ENCODE measurements around the gene FAM210A. TPM values are rescaled to one million over a fixed set of nuclear protein-coding genes. Genes with fewer than 3 reads are reported as not detected.
A peak's percentile ranks its signal among the peaks of the same experiment; 100 is the strongest.

Gene FAM210A
- total RNA-seq, 2 experiments from 2014 or later = 51.9 to 58.1 TPM

GRCh38 chr18:13642440-13642827 is 83.9 kb downstream of the FAM210A start:
- Mint-ChIP-seq H3K4me3 (no peak overlapping the region), H3K36me3 (peaks cover 10% of the 10 kb centered on the region), H3K4me1 (no peaks in the 10 kb centered on the region), H3K9me3 (peaks cover 1% of the 10 kb centered on the region), H3K27ac (no peak overlapping the region), H3K27me3 (no peaks in the 10 kb centered on the region)
- no peak for DNase-seq

- no peak overlapping the region for H3K4me3 Mint-ChIP-seq
- no peaks in the 10 kb centered on the region for H3K4me1 Mint-ChIP-seq
- H3K36me3 Mint-ChIP-seq = peaks cover 10% of the 10 kb centered on the region
- no peaks in the 10 kb centered on the region for H3K27me3 Mint-ChIP-seq
- peaks cover 1% of the 10 kb centered on the region for H3K9me3 Mint-ChIP-seq
- H3K27ac Mint-ChIP-seq = no peak overlapping the region
- DNase-seq = no peak
These were observed 84.6 kb downstream of the FAM210A start for GRCh38 chr18:13641551-13642439.

GRCh38 chr18:13640266-13640860 is 86.0 kb downstream of the FAM210A start:
- Mint-ChIP-seq H3K27me3 (no peaks in the 10 kb centered on the region), H3K27ac (no peak overlapping the region), H3K4me1 (no peaks in the 10 kb centered on the region), H3K4me3 (no peak overlapping the region), H3K36me3 (peaks cover 10% of the 10 kb centered on the region), H3K9me3 (peaks cover 1% of the 10 kb centered on the region)
- no peak for DNase-seq

GRCh38 chr18:13638719-13639595 is 87.4 kb downstream of the FAM210A start:
- Mint-ChIP-seq H3K36me3 (peaks cover 4% of the 10 kb centered on the region), H3K27me3 (no peaks in the 10 kb centered on the region), H3K9me3 (peaks cover 1% of the 10 kb centered on the region), H3K4me1 (no peaks in the 10 kb centered on the region), H3K27ac (no peak overlapping the region), H3K4me3 (no peak overlapping the region)
- no peak for DNase-seq

GRCh38 chr18:13635046-13635445 is 91.3 kb downstream of the FAM210A start:
- Mint-ChIP-seq H3K27me3 (no peaks in the 10 kb centered on the region), H3K36me3 (peaks cover 1% of the 10 kb centered on the region), H3K27ac (no peak overlapping the region), H3K9me3 (no peaks in the 10 kb centered on the region), H3K4me1 (peaks cover under 1% of the 10 kb centered on the region), H3K4me3 (no peak overlapping the region)
- DNase-seq = no peak

- Mint-ChIP-seq H3K9me3 (no peaks in the 10 kb centered on the region), H3K27ac (no peak overlapping the region), H3K27me3 (no peaks in the 10 kb centered on the region), H3K36me3 (peaks cover 1% of the 10 kb centered on the region), H3K4me1 (peaks cover 9% of the 10 kb centered on the region), H3K4me3 (no peak overlapping the region)
- no peak for DNase-seq
These were observed 92.7 kb downstream of the FAM210A start for GRCh38 chr18:13633700-13634099.

GRCh38 chr18:13630716-13631268 is 95.6 kb downstream of the FAM210A start:
- Mint-ChIP-seq H3K9me3 (no peaks in the 10 kb centered on the region), H3K36me3 (peaks cover 5% of the 10 kb centered on the region), H3K27ac (no peak overlapping the region), H3K27me3 (no peaks in the 10 kb centered on the region), H3K4me1 (peaks cover 17% of the 10 kb centered on the region), H3K4me3 (no peak overlapping the region)
- DNase-seq = no peak

GRCh38 chr18:13629841-13630715 is 96.3 kb downstream of the FAM210A start:
- Mint-ChIP-seq H3K4me3 (no peak overlapping the region), H3K9me3 (no peaks in the 10 kb centered on the region), H3K4me1 (peaks cover 17% of the 10 kb centered on the region), H3K36me3 (peaks cover 5% of the 10 kb centered on the region), H3K27me3 (no peaks in the 10 kb centered on the region), H3K27ac (peak overlapping the region; percentile 11)
- peak; percentile 56 for DNase-seq

GRCh38 chr18:13628211-13628610 is 98.1 kb downstream of the FAM210A start:
- H3K9me3 Mint-ChIP-seq = no peaks in the 10 kb centered on the region
- H3K4me1 Mint-ChIP-seq = peaks cover 17% of the 10 kb centered on the region
- H3K36me3 Mint-ChIP-seq = peaks cover 8% of the 10 kb centered on the region
- no peak overlapping the region for H3K4me3 Mint-ChIP-seq
- no peak overlapping the region for H3K27ac Mint-ChIP-seq
- DNase-seq = no peak
- H3K27me3 Mint-ChIP-seq = no peaks in the 10 kb centered on the region

GRCh38 chr18:13627639-13628038 is 98.7 kb downstream of the FAM210A start:
- H3K4me1 Mint-ChIP-seq = peaks cover 17% of the 10 kb centered on the region
- no peaks in the 10 kb centered on the region for H3K27me3 Mint-ChIP-seq
- no peak overlapping the region for H3K4me3 Mint-ChIP-seq
- peaks cover 9% of the 10 kb centered on the region for H3K36me3 Mint-ChIP-seq
- H3K27ac Mint-ChIP-seq = no peak overlapping the region
- DNase-seq = no peak
- no peaks in the 10 kb centered on the region for H3K9me3 Mint-ChIP-seq

GRCh38 chr18:13626544-13626908 is 99.8 kb downstream of the FAM210A start:
- Mint-ChIP-seq H3K27ac (no peak overlapping the region), H3K4me1 (peaks cover 17% of the 10 kb centered on the region), H3K27me3 (no peaks in the 10 kb centered on the region), H3K4me3 (no peak overlapping the region), H3K36me3 (peaks cover 8% of the 10 kb centered on the region), H3K9me3 (no peaks in the 10 kb centered on the region)
- DNase-seq = no peak

- Mint-ChIP-seq H3K36me3 (peaks cover 8% of the 10 kb centered on the region), H3K27me3 (no peaks in the 10 kb centered on the region), H3K4me3 (no peak overlapping the region), H3K4me1 (peaks cover 17% of the 10 kb centered on the region), H3K9me3 (no peaks in the 10 kb centered on the region), H3K27ac (no peak overlapping the region)
- no peak for DNase-seq
These were observed 100.4 kb downstream of the FAM210A start for GRCh38 chr18:13625843-13626543.

GRCh38 chr18:13625355-13625754 is 101.0 kb downstream of the FAM210A start:
- no peak overlapping the region for H3K4me3 Mint-ChIP-seq
- H3K27me3 Mint-ChIP-seq = no peaks in the 10 kb centered on the region
- H3K27ac Mint-ChIP-seq = no peak overlapping the region
- DNase-seq = no peak
- H3K9me3 Mint-ChIP-seq = no peaks in the 10 kb centered on the region
- H3K4me1 Mint-ChIP-seq = peaks cover 17% of the 10 kb centered on the region
- peaks cover 8% of the 10 kb centered on the region for H3K36me3 Mint-ChIP-seq

Data from activated naive CD8-positive, alpha-beta T cell treated with anti-CD3 and anti-CD28 coated beads for 36 hours (primary cell).